Loucy (cell line): Measurements from ENCODE around the gene ICE1.
"Not testable (repeated sequence)": the region's sequence is repeated elsewhere in the genome, so short reads cannot be mapped to it uniquely, and the experiment has no call there.

Experiments used
- H2AFZ ChIP-seq: fragments of 200-600 bp; sonication (generic); 2 replicates; pipeline ENCODE4 v1.6.0; 2016; ENCODE audit warnings: antibody characterized with exemption, mild to moderate bottlenecking, low read length, moderate library complexity
- H3F3A ChIP-seq: fragments of 200-600 bp; 2 replicates; pipeline ENCODE4 v1.6.0; 2016; ENCODE audit warnings: antibody characterized with exemption, low read depth, mild to moderate bottlenecking
- H3K27me3 ChIP-seq: fragments of 200-600 bp; sonication (generic); 2 replicates; pipeline ENCODE4 v1.6.1; 2014; ENCODE audit warnings: low read length, mild to moderate bottlenecking; ENCODE audit not compliant: insufficient read depth, poor library complexity, severe bottlenecking
- H3K36me3 ChIP-seq: fragments of 200-600 bp; sonication (generic); 2 replicates; pipeline ENCODE4 v1.6.1; 2016; ENCODE audit warnings: low read length; ENCODE audit not compliant: insufficient read depth
- H3K4me1 ChIP-seq: fragments of 200-600 bp; sonication (generic); 2 replicates; pipeline ENCODE4 v1.5.1; 2014; ENCODE audit warnings: low read length, mild to moderate bottlenecking; ENCODE audit not compliant: insufficient read depth, poor library complexity, severe bottlenecking
- H3K4me2 ChIP-seq: fragments of 200-600 bp; sonication (generic); 2 replicates; pipeline ENCODE4 v1.6.0; 2014; ENCODE audit warnings: antibody characterized with exemption, low read length, low read depth, mild to moderate bottlenecking; ENCODE audit not compliant: poor library complexity, severe bottlenecking
- H3K4me3 ChIP-seq: fragments of 200-600 bp; sonication (generic); 2 replicates; pipeline ENCODE4 v1.5.1; 2014; ENCODE audit warnings: low read length, mild to moderate bottlenecking, mixed read lengths; ENCODE audit not compliant: poor library complexity, severe bottlenecking
- H3K79me2 ChIP-seq: fragments of 200-600 bp; sonication (generic); 2 replicates; pipeline ENCODE4 v1.6.1; 2014; ENCODE audit warnings: low read length; ENCODE audit not compliant: insufficient read depth
- H3K9ac ChIP-seq: fragments of 200-600 bp; sonication (generic); 2 replicates; pipeline ENCODE4 v1.6.0; 2014; ENCODE audit warnings: mild to moderate bottlenecking, low read depth, low read length, moderate library complexity; ENCODE audit not compliant: poor library complexity, severe bottlenecking
- H3K9me2 ChIP-seq: fragments of 200-600 bp; sonication (generic); replicated peaks from 2 replicates; pipeline ENCODE4 v1.6.1; 2016; ENCODE audit warnings: low read depth, low read length, mixed read lengths
- H3K9me3 ChIP-seq: fragments of 200-600 bp; sonication (generic); 2 replicates; pipeline ENCODE4 v1.6.1; 2014; ENCODE audit warnings: mild to moderate bottlenecking, antibody characterized with exemption, low read length, low read depth; ENCODE audit not compliant: insufficient read depth
- H4K20me1 ChIP-seq: fragments of 200-600 bp; sonication (generic); 2 replicates; pipeline ENCODE4 v1.6.0; 2014; ENCODE audit warnings: antibody characterized with exemption, low read length, mild to moderate bottlenecking; ENCODE audit not compliant: insufficient read depth, poor library complexity, severe bottlenecking
- EZH2phosphoT487 ChIP-seq: fragments of 200-600 bp; IDR thresholded peaks from 2 replicates; pipeline ENCODE4 v1.6.1; 2018; ENCODE audit warnings: antibody characterized with exemption, mild to moderate bottlenecking, moderate library complexity, borderline replicate concordance
- TF ChIP-seq, protein P1 (sequence below): fragments of 200-600 bp; sonication (generic); conservative IDR thresholded peaks from 2 replicates; pipeline ENCODE4 v1.5.1; 2014; ENCODE audit warnings: mild to moderate bottlenecking, antibody characterized with exemption, low read length

Gene ICE1

GRCh38 chr5:5492087-5492933 is 69.8 kb downstream of the ICE1 start:
- Histone ChIP-seq H3K4me1 (no peaks in the 10 kb centered on the region), H3K9me2 (no peaks in the 10 kb centered on the region), H3K27me3 (no peaks in the 10 kb centered on the region), H3K9ac (no peak overlapping the region), H3F3A (no peaks in the 10 kb centered on the region), H4K20me1 (no peaks in the 10 kb centered on the region), H2AFZ (peak overlapping the region; percentile 66; the same call in 1 of the 2 replicates), H3K4me3 (no peak overlapping the region), H3K4me2 (peak overlapping the region; percentile 40), H3K36me3 (peaks cover 24% of the 10 kb centered on the region; the same call in 1 of the 2 replicates), H3K9me3 (no peaks in the 10 kb centered on the region), H3K79me2 (no peaks in the 10 kb centered on the region)
- TF ChIP-seq, protein P1, sequence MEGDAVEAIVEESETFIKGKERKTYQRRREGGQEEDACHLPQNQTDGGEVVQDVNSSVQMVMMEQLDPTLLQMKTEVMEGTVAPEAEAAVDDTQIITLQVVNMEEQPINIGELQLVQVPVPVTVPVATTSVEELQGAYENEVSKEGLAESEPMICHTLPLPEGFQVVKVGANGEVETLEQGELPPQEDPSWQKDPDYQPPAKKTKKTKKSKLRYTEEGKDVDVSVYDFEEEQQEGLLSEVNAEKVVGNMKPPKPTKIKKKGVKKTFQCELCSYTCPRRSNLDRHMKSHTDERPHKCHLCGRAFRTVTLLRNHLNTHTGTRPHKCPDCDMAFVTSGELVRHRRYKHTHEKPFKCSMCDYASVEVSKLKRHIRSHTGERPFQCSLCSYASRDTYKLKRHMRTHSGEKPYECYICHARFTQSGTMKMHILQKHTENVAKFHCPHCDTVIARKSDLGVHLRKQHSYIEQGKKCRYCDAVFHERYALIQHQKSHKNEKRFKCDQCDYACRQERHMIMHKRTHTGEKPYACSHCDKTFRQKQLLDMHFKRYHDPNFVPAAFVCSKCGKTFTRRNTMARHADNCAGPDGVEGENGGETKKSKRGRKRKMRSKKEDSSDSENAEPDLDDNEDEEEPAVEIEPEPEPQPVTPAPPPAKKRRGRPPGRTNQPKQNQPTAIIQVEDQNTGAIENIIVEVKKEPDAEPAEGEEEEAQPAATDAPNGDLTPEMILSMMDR: peak; percentile 82
- no peak for TF ChIP-seq EZH2phosphoT487

DNA sequence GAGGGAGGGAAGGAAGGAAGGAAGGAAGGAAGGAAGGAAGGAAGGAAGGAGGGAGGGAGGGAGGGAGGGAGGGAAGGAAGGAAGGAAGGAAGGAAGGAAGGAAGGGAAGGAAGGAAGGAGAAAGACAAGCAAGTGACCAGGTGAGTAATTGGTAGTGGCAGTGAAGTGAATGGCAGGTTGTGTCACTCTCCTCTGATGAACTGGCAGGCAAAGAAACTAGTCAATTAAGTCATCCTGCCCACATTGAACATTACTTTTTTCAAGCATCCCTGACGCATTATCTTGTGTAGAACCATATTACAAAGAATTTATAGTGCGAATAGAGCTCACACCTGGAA is 70.4 kb downstream of the ICE1 start:
- not testable (repeated sequence) for H4K20me1 ChIP-seq, H3K27me3 ChIP-seq, H3F3A ChIP-seq, H3K79me2 ChIP-seq, H3K4me1 ChIP-seq, H3K9ac ChIP-seq, H2AFZ ChIP-seq, H3K4me3 ChIP-seq, H3K9me2 ChIP-seq, H3K4me2 ChIP-seq, H3K9me3 ChIP-seq
- peaks cover 18% of the 10 kb centered on the region; the same call in 1 of the 2 replicates for H3K36me3 ChIP-seq

DNA sequence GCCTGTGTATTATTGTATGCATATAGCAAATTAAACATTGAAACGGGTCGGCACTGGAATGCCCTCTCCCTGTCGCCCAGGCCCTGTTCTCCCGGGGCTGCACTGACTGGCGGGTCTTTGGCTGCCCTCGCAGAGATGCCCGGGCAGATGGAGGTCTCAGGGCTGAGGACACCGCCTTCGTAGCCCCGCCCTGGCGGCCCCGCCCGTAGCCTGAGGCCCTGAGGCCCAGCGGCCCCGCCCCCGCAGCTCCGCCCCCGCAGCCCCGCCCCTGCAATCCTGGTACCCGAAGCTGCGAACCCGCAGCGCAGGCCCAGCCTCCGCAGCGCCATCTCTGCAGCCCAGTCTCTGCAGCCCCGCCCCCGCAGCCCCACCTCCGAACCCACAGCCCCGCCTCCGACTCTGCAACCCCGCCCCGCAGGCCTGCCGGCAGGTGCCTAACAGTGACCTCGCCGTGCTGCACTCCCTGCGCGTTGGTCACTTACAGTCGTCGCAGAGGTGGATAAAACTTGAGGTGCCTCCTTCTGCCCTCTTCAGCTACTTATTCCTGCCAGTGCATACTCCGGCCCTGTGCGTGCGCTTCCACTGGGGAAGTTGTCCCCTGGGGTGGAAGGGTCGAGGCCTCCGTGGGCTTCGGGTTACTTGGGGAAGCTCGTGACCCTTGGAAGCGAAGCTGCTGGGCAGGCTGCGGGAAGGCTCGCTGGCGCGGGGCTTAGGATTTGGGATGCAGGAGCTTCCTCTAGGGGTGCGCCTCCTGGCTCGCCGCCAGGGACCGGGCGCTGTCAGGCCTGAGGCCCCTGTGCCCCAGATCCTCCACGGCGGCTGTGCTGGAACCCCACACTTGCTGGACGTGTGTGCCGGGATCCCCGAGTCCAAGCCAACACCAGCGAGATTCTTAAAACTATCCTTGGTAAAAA is 72.3 kb downstream of the ICE1 start:
- Histone ChIP-seq H3K36me3 (peaks cover 11% of the 10 kb centered on the region; the same call in 1 of the 2 replicates), H4K20me1 (no peaks in the 10 kb centered on the region), H3K79me2 (no peaks in the 10 kb centered on the region), H3K27me3 (no peaks in the 10 kb centered on the region), H3F3A (no peaks in the 10 kb centered on the region), H3K4me1 (no peaks in the 10 kb centered on the region), H2AFZ (no peak overlapping the region), H3K9me3 (no peaks in the 10 kb centered on the region), H3K9me2 (no peaks in the 10 kb centered on the region), H3K9ac (no peak overlapping the region), H3K4me2 (no peak overlapping the region), H3K4me3 (no peak overlapping the region)
- TF ChIP-seq, protein P1: no peak
